Natural killer cell (primary cell): Measurements from ENCODE around the gene HLF. TPM values are rescaled to one million over a fixed set of nuclear protein-coding genes. Genes with fewer than 3 reads are reported as not detected.

Experiments used
- ATAC-seq, 3 donors: fragments of 150-1000 bp in 2 of 3; fragments of 200-7000 bp in 1 of 3; cut with Tn5 transposase; 1 replicate in 1 of 3; 2 replicates in 2 of 3; pipeline ENCODE4 v1.10.0; 2021; ENCODE audit warnings: mild to moderate bottlenecking in 2 of 3, moderate library complexity in 2 of 3
- DNase-seq, 2 donors: peaks; one replicate each; pipeline versions ENCODE4 v3.0.0 to v3.0.0-alpha.2; 2013 to 2021; ENCODE audit warnings: mixed read lengths in 1 of 2
- H3K27ac ChIP-seq: one replicate; pipeline ENCODE4 v1.5.1; 2013; ENCODE audit warnings: mild to moderate bottlenecking, low read length
- H3K27me3 ChIP-seq: one replicate; pipeline ENCODE4 v1.6.1; 2013; ENCODE audit warnings: low read length; ENCODE audit not compliant: control insufficient read depth, insufficient read depth
- H3K36me3 ChIP-seq: one replicate; pipeline ENCODE4 v1.6.1; 2013; ENCODE audit warnings: low read length; ENCODE audit not compliant: control insufficient read depth, insufficient read depth
- H3K4me1 ChIP-seq: one replicate; pipeline ENCODE4 v1.6.1; 2013; ENCODE audit warnings: low read length; ENCODE audit not compliant: control insufficient read depth, insufficient read depth
- H3K4me3 ChIP-seq: one replicate; pipeline ENCODE4 v1.5.1; 2013; ENCODE audit warnings: low read length
- H3K9me3 ChIP-seq: one replicate; pipeline ENCODE4 v1.6.1; 2013; ENCODE audit warnings: low read length; ENCODE audit not compliant: control insufficient read depth, insufficient read depth
- H3K27ac Mint-ChIP-seq, 2 donors: one replicate each; pipeline ENCODE4 v1.8.0; 2022; ENCODE audit warnings: mild to moderate bottlenecking in 2 of 2, mixed read lengths in 2 of 2, moderate library complexity in 1 of 2
- H3K27me3 Mint-ChIP-seq, 2 donors: one replicate each; pipeline ENCODE4 v1.8.0; 2022; ENCODE audit warnings: low read depth in 2 of 2, mixed read lengths in 2 of 2
- H3K36me3 Mint-ChIP-seq: one replicate; pipeline ENCODE4 v1.8.0; 2022; ENCODE audit warnings: mixed read lengths
- H3K4me1 Mint-ChIP-seq, 2 donors: one replicate each; pipeline ENCODE4 v1.8.0; 2022; ENCODE audit warnings: mixed read lengths in 2 of 2
- H3K4me3 Mint-ChIP-seq: one replicate; pipeline ENCODE4 v1.8.0; 2022; ENCODE audit warnings: mild to moderate bottlenecking, moderate library complexity, mixed read lengths
- H3K9me3 Mint-ChIP-seq, 2 donors: one replicate each; pipeline ENCODE4 v1.8.0; 2022; ENCODE audit warnings: mixed read lengths in 2 of 2
- WGBS: methylation state at CpG from one replicate; pipeline ENCODE4 v1.1.7; 2013; ENCODE audit warnings: missing lambda C conversion rate; ENCODE audit not compliant: insufficient coverage; 5-methylcytosine and 5-hydroxymethylcytosine counted together
- intact Hi-C: fragments of 100-400 bp; cut with micrococcal nuclease; formaldehyde crosslinking; loops from one replicate; pipeline ENCODE4 v1.14.2; 2022
- total RNA-seq, 4 donors: library from RNA; stranded (reverse); fragments of 120-200 nt in 1 of 4; gene quantifications; one replicate each; pipeline versions ENCODE4 v1.2.3 to v1.2.4, GENCODE V29; 2013 to 2022
- TF ChIP-seq, protein P1 (sequence below): fragments of 200-600 bp; IDR thresholded peaks from one replicate; pipeline ENCODE4 v1.8.0; 2022; ENCODE audit warnings: antibody characterized with exemption

The HLF gene
- total RNA-seq, 3 donors from 2014 or later (not counting 1 experiment from before 2014, with no cell fraction given): 0.14 to 0.59 (median 0.15) TPM

DNA sequence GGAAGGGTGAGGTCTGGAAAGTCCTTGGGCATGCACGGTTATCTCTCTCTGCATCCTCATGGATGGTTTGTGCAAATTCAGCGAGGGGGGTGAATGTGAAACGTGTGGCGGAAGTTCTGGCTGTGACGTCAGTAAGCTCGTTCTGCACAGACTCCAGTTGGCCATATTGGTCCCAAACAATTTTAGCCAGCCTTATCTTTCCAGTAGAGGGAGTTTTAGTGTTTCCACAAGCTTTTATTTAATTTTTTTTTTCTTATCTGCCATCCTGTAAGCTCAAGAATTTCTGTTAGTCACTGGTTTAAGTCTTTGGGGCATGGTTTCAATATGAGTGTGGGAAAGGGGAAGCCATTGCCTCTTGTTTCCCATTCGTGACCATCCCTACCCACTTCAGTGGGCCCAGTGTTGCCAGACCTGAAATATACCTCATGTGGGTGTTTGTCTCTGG is 39.0 kb downstream of the HLF start:
- no peaks in the 10 kb centered on the region for H3K4me1 Mint-ChIP-seq
- intact Hi-C loops: no loop called here

DNA sequence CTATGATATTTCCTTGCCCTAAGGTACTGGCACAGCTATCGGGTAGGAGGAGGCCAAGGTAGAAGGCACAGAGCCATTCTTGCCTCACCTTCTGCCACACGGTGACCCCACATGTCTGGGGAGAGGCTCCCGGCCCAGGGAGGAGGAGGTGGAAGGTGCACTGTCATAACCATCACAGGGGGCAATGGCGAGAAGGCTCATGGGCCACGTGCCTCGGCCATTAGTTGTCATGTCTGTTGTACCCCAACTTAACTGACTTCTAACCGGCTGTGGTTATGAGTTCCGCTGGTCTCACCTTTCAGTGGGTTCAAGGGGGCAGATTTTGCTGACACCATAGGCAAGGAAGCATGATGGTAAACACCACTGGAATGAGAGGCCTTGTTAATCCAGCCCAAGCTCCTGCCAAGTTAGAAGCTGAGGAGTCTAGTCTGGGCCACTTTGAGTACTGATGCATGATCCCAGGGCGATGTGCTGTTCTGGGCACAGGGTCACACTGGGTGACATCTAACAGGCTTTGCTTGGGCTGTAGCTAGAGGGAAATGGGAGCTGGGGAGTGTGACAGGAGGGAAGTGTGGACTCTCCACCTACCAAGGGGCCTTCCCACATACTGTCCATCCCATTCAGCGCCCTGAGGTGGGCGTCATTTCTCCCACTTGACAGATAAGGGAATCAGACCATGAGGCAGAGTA is 39.6 kb downstream of the HLF start:
- ATAC-seq (peak in 1 of 3 donors; percentile 30), DNase-seq (no peak)
- no peaks in the 10 kb centered on the region for H3K9me3 ChIP-seq
- Mint-ChIP-seq H3K27me3 (peaks cover 3 to 7% of the 10 kb centered on the region in 2 donors), H3K9me3 (no peaks in the 10 kb centered on the region), H3K4me3 (no peak overlapping the region), H3K27ac (no peak overlapping the region), H3K36me3 (no peaks in the 10 kb centered on the region), H3K4me1 (no peaks in the 10 kb centered on the region)
- no peaks in the 10 kb centered on the region for H3K36me3 ChIP-seq
- H3K4me3 ChIP-seq: no peak overlapping the region
- TF ChIP-seq, protein P1, sequence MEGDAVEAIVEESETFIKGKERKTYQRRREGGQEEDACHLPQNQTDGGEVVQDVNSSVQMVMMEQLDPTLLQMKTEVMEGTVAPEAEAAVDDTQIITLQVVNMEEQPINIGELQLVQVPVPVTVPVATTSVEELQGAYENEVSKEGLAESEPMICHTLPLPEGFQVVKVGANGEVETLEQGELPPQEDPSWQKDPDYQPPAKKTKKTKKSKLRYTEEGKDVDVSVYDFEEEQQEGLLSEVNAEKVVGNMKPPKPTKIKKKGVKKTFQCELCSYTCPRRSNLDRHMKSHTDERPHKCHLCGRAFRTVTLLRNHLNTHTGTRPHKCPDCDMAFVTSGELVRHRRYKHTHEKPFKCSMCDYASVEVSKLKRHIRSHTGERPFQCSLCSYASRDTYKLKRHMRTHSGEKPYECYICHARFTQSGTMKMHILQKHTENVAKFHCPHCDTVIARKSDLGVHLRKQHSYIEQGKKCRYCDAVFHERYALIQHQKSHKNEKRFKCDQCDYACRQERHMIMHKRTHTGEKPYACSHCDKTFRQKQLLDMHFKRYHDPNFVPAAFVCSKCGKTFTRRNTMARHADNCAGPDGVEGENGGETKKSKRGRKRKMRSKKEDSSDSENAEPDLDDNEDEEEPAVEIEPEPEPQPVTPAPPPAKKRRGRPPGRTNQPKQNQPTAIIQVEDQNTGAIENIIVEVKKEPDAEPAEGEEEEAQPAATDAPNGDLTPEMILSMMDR: no peak
- H3K27me3 ChIP-seq: no peaks in the 10 kb centered on the region
- H3K27ac ChIP-seq: no peak overlapping the region
- WGBS: 89% methylated on average over 11 of the region's 11 CpGs
- H3K4me1 ChIP-seq: no peaks in the 10 kb centered on the region
- intact Hi-C loops: no loop called here

More for the DNA sequence above, 39.0 kb downstream of the HLF start:
- no peak overlapping the region for H3K27ac Mint-ChIP-seq
- ATAC-seq (no peak), DNase-seq (no peak)
- H3K36me3 Mint-ChIP-seq: no peaks in the 10 kb centered on the region
- H3K27ac ChIP-seq: no peak overlapping the region
- no peak overlapping the region for H3K4me3 Mint-ChIP-seq
- no peaks in the 10 kb centered on the region for H3K27me3 ChIP-seq
- no peaks in the 10 kb centered on the region for H3K9me3 Mint-ChIP-seq
- H3K27me3 Mint-ChIP-seq: peaks cover 0 to 5% of the 10 kb centered on the region in 2 donors
- H3K36me3 ChIP-seq: no peaks in the 10 kb centered on the region
- WGBS: 88% methylated on average over 7 of the region's 7 CpGs
- H3K4me1 ChIP-seq: no peaks in the 10 kb centered on the region
- H3K9me3 ChIP-seq: no peaks in the 10 kb centered on the region
- H3K4me3 ChIP-seq: no peak overlapping the region
- TF ChIP-seq, protein P1: no peak

DNA sequence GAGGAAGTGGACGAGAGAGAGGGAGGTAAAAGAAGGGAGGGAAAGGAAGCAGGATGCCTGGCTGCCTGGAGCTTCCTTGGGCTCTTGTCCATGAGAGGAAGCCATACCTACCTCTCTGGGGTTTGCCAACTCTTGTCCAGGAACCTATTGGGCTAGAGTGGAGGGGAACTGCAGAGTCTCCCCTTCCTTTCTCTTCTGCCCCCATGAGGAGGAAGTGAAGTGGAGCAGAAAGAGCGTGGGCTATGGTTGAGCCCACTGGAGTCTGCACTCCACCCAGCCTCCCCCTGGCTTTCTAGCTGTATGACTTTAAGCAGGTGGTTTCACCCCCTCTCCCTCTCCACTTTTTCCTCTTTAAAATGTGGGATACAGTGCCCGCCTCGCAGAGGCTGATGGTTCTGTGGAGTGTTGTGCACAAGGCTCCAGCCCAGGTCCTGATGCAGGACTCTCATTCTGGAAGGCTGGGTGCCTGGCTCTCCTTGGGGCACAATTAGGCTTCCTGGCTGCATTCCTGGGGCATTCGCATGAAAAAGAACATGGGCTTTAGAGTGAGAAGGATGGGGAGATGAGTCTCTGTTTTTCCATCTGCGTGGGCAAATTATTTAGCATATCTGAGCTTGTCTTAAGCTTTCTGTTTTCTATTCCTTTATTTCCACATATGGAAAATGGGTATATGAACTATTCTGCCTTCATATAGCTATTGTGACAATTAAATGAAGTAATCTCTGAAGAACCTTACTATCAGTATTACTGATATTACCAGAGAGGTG is 40.7 kb downstream of the HLF start:
- ATAC-seq (no peak), DNase-seq (no peak)
- H3K4me1 Mint-ChIP-seq: no peaks in the 10 kb centered on the region
- H3K27ac Mint-ChIP-seq: no peak overlapping the region
- H3K9me3 Mint-ChIP-seq: no peaks in the 10 kb centered on the region
- H3K27ac ChIP-seq: no peak overlapping the region
- no peaks in the 10 kb centered on the region for H3K36me3 ChIP-seq
- WGBS: 90% methylated on average over 4 of the region's 6 CpGs
- H3K36me3 Mint-ChIP-seq: no peaks in the 10 kb centered on the region
- TF ChIP-seq, protein P1: no peak
- no peak overlapping the region for H3K4me3 Mint-ChIP-seq
- intact Hi-C loops: no loop called here
- no peaks in the 10 kb centered on the region for H3K27me3 ChIP-seq
- H3K9me3 ChIP-seq: no peaks in the 10 kb centered on the region
- no peak overlapping the region for H3K4me3 ChIP-seq
- H3K4me1 ChIP-seq: no peaks in the 10 kb centered on the region
- peaks cover 6 to 8% of the 10 kb centered on the region in 2 donors for H3K27me3 Mint-ChIP-seq
